GM23338 (cell line): Measurements from ENCODE around the gene LMO1. TPM values are rescaled to one million over a fixed set of nuclear protein-coding genes. Genes with fewer than 3 reads are reported as not detected.

Experiments
- ATAC-seq: fragments of 200-7000 bp; cut with Tn5 transposase; 3 replicates; pipeline ENCODE4 v1.9.1; 2020
- DNase-seq: peaks from one replicate; pipeline ENCODE4 v3.0.0-alpha.2; 2015; ENCODE audit warnings: low spot score
- H2AFZ ChIP-seq: fragments of 200-600 bp; sonication (generic); 2 replicates; pipeline ENCODE4 v1.8.0; 2016; ENCODE audit warnings: antibody characterized with exemption, mild to moderate bottlenecking, moderate library complexity
- H3F3A ChIP-seq: fragments of 200-600 bp; sonication (generic); replicated peaks from 2 replicates; pipeline ENCODE4 v1.8.0; 2017; ENCODE audit warnings: antibody characterized with exemption, mixed run types, low read depth
- H3K27ac ChIP-seq: fragments of 200-600 bp; sonication (generic); 2 replicates; pipeline ENCODE4 v1.6.1; 2016; ENCODE audit warnings: low read depth
- H3K27me3 ChIP-seq: fragments of 200-600 bp; sonication (generic); 2 replicates; pipeline ENCODE4 v1.8.0; 2016; ENCODE audit warnings: mild to moderate bottlenecking, mixed run types, moderate library complexity; ENCODE audit not compliant: insufficient read depth
- H3K36me3 ChIP-seq: fragments of 200-600 bp; sonication (generic); 2 replicates; pipeline ENCODE4 v1.8.0; 2016; ENCODE audit warnings: mild to moderate bottlenecking; ENCODE audit not compliant: insufficient read depth
- H3K4me1 ChIP-seq: fragments of 200-600 bp; sonication (generic); 2 replicates; pipeline ENCODE4 v1.8.0; 2016; ENCODE audit warnings: mild to moderate bottlenecking, moderate library complexity; ENCODE audit not compliant: insufficient read depth
- H3K4me2 ChIP-seq: fragments of 200-600 bp; sonication (generic); 2 replicates; pipeline ENCODE4 v1.7.1; 2017; ENCODE audit warnings: mixed run types
- H3K4me3 ChIP-seq: fragments of 200-600 bp; sonication (generic); 2 replicates; pipeline ENCODE4 v1.6.1; 2016; ENCODE audit warnings: mixed run types
- H3K79me2 ChIP-seq: fragments of 200-600 bp; sonication (generic); replicated peaks from 2 replicates; pipeline ENCODE4 v1.8.0; 2017; ENCODE audit warnings: mild to moderate bottlenecking; ENCODE audit not compliant: insufficient read depth
- H3K9me2 ChIP-seq: fragments of 200-600 bp; sonication (generic); 2 replicates; pipeline ENCODE4 v1.8.0; 2017; ENCODE audit not compliant: insufficient read depth
- H4K20me1 ChIP-seq: fragments of 200-600 bp; sonication (generic); replicated peaks from 2 replicates; pipeline ENCODE4 v1.8.0; 2017; ENCODE audit warnings: mild to moderate bottlenecking; ENCODE audit not compliant: insufficient read depth
- H3K27ac Mint-ChIP-seq: 2 replicates; pipeline ENCODE4 v1.8.0; 2020; ENCODE audit warnings: inconsistent platforms, mild to moderate bottlenecking, moderate library complexity, mixed read lengths
- H3K27me3 Mint-ChIP-seq: 3 replicates; pipeline ENCODE4 v1.8.0; 2022; ENCODE audit warnings: low read depth, mild to moderate bottlenecking, moderate library complexity, mixed read lengths, inconsistent platforms; ENCODE audit not compliant: insufficient read depth, poor library complexity
- H3K36me3 Mint-ChIP-seq: 3 replicates; pipeline ENCODE4 v1.8.0; 2021; ENCODE audit warnings: low read depth, mild to moderate bottlenecking, inconsistent platforms, moderate library complexity, mixed read lengths
- H3K4me1 Mint-ChIP-seq: 3 replicates; pipeline ENCODE4 v1.8.0; 2020; ENCODE audit warnings: mild to moderate bottlenecking, inconsistent platforms, mixed read lengths
- H3K4me3 Mint-ChIP-seq: 3 replicates; pipeline ENCODE4 v1.8.0; 2021; ENCODE audit warnings: moderate library complexity, mild to moderate bottlenecking, inconsistent platforms, mixed read lengths
- H3K9me3 Mint-ChIP-seq: 3 replicates; pipeline ENCODE4 v1.8.0; 2020; ENCODE audit warnings: moderate library complexity, mild to moderate bottlenecking, inconsistent platforms, mixed read lengths
- EZH2phosphoT487 ChIP-seq: fragments of 200-600 bp; sonication (generic); IDR thresholded peaks from one replicate; pipeline ENCODE4 v1.8.1; 2018; ENCODE audit warnings: antibody characterized with exemption; ENCODE audit not compliant: unreplicated experiment
- STAT1 ChIP-seq: IDR thresholded peaks from one replicate; pipeline ENCODE4 v1.6.1; 2016; ENCODE audit warnings: antibody characterized with exemption; ENCODE audit not compliant: unreplicated experiment
- ZNF114 ChIP-seq: fragments of 250-450 bp; sonication (Bioruptor Pico); IDR thresholded peaks from 2 replicates; pipeline ENCODE4 v1.5.0; 2020; ENCODE audit warnings: mild to moderate bottlenecking, moderate library complexity
- ZNF331 ChIP-seq: fragments of 250-450 bp; sonication (Bioruptor Pico); IDR thresholded peaks from 2 replicates; pipeline ENCODE4 v1.5.0; 2020; ENCODE audit warnings: low read depth, mild to moderate bottlenecking, moderate library complexity
- polyA plus RNA-seq: library from polyadenylated mRNA; unstranded; fragments of >200 nt; fragmentation: Nextera tagmentation; extraction: Ambion mirVana; gene quantifications from 2 replicates; pipeline ENCODE4 v1.2.1, GENCODE V29; 2016
- total RNA-seq: library from RNA; depleted of rRNA; stranded (reverse); fragments of >200 nt; shearing (Covaris generic); gene quantifications from 2 replicates; pipeline ENCODE4 v1.2.3, GENCODE V29; 2014
- TF ChIP-seq, protein P1 (sequence below): fragments of 250-450 bp; sonication (Bioruptor Pico); IDR thresholded peaks from 2 replicates; pipeline ENCODE4 v1.5.0; 2020; ENCODE audit warnings: mild to moderate bottlenecking, moderate library complexity
- TF ChIP-seq, protein P2 (sequence below), 2 experiments: fragments of 200-600 bp in 1 of 2; sonication (generic) in 1 of 2; conservative IDR thresholded peaks; 2 replicates each; pipeline versions ENCODE4 v1.5.1 to v1.6.1; 2016 to 2017; ENCODE audit warnings: antibody characterized with exemption in 2 of 2, low read depth in 2 of 2, mild to moderate bottlenecking in 2 of 2, moderate library complexity in 1 of 2

The LMO1 gene
- total and polyA plus RNA-seq, 2 experiments from 2014 or later = 0.40 TPM; not detected in 1

DNA sequence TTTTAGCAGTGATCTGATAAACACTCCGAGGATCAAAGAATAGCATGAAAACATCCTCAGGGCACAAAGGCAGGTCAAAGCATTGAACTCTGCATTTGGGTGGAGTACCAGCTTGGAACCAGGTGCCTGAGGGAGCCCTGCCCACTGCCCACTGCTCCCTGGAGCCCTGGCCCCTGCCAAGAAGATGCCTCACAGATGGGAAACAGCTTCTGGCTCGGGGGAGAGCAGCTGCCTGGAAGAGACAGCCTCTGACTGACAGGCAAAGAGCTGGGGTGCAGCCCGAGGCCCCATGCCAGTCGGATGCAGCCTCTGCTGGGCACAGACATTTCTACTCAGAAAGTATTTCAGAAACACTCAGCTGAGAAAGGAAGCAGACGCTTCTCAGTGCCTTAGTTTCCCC, 13.2 kb downstream of the LMO1 start (continued):
- TF ChIP-seq, protein P1, sequence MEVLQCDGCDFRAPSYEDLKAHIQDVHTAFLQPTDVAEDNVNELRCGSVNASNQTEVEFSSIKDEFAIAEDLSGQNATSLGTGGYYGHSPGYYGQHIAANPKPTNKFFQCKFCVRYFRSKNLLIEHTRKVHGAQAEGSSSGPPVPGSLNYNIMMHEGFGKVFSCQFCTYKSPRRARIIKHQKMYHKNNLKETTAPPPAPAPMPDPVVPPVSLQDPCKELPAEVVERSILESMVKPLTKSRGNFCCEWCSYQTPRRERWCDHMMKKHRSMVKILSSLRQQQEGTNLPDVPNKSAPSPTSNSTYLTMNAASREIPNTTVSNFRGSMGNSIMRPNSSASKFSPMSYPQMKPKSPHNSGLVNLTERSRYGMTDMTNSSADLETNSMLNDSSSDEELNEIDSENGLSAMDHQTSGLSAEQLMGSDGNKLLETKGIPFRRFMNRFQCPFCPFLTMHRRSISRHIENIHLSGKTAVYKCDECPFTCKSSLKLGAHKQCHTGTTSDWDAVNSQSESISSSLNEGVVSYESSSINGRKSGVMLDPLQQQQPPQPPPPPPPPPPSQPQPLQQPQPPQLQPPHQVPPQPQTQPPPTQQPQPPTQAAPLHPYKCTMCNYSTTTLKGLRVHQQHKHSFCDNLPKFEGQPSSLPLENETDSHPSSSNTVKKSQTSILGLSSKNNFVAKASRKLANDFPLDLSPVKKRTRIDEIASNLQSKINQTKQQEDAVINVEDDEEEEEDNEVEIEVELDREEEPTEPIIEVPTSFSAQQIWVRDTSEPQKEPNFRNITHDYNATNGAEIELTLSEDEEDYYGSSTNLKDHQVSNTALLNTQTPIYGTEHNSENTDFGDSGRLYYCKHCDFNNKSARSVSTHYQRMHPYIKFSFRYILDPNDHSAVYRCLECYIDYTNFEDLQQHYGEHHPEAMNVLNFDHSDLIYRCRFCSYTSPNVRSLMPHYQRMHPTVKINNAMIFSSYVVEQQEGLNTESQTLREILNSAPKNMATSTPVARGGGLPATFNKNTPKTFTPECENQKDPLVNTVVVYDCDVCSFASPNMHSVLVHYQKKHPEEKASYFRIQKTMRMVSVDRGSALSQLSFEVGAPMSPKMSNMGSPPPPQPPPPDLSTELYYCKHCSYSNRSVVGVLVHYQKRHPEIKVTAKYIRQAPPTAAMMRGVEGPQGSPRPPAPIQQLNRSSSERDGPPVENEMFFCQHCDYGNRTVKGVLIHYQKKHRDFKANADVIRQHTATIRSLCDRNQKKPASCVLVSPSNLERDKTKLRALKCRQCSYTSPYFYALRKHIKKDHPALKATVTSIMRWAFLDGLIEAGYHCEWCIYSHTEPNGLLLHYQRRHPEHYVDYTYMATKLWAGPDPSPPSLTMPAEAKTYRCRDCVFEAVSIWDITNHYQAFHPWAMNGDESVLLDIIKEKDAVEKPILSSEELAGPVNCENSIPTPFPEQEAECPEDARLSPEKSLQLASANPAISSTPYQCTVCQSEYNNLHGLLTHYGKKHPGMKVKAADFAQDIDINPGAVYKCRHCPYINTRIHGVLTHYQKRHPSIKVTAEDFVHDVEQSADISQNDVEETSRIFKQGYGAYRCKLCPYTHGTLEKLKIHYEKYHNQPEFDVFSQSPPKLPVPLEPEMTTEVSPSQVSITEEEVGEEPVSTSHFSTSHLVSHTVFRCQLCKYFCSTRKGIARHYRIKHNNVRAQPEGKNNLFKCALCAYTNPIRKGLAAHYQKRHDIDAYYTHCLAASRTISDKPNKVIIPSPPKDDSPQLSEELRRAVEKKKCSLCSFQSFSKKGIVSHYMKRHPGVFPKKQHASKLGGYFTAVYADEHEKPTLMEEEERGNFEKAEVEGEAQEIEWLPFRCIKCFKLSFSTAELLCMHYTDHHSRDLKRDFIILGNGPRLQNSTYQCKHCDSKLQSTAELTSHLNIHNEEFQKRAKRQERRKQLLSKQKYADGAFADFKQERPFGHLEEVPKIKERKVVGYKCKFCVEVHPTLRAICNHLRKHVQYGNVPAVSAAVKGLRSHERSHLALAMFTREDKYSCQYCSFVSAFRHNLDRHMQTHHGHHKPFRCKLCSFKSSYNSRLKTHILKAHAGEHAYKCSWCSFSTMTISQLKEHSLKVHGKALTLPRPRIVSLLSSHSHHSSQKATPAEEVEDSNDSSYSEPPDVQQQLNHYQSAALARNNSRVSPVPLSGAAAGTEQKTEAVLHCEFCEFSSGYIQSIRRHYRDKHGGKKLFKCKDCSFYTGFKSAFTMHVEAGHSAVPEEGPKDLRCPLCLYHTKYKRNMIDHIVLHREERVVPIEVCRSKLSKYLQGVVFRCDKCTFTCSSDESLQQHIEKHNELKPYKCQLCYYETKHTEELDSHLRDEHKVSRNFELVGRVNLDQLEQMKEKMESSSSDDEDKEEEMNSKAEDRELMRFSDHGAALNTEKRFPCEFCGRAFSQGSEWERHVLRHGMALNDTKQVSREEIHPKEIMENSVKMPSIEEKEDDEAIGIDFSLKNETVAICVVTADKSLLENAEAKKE = no peak
- TF ChIP-seq ZNF114 (CRISPR knock-in tag) = no peak
- TF ChIP-seq ZNF331 (CRISPR knock-in tag) = no peak

DNA sequence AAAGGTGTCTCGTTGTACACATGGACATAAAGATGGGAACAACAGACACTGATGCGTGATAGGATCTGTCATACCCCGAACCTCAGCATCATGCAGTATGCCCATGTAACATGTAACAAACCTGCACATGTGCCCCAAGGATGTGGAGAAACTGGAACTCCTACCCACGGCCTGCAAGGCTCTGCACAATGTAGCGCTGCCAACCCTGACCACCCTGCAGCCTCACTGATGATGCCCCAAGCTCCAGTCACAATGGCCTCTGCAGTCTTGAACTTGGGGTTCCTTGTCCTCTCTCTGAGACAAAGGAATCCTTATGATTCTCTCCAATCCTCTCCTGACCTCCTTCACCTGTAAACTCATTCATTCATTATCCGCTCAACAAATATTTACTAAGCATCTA, 14.2 kb downstream of the LMO1 start:
- no peak overlapping the region for H3K27ac ChIP-seq
- no peak for TF ChIP-seq EZH2phosphoT487
- TF ChIP-seq ZNF114 (CRISPR knock-in tag) = no peak
- TF ChIP-seq STAT1 = no peak
- TF ChIP-seq, protein P2, sequence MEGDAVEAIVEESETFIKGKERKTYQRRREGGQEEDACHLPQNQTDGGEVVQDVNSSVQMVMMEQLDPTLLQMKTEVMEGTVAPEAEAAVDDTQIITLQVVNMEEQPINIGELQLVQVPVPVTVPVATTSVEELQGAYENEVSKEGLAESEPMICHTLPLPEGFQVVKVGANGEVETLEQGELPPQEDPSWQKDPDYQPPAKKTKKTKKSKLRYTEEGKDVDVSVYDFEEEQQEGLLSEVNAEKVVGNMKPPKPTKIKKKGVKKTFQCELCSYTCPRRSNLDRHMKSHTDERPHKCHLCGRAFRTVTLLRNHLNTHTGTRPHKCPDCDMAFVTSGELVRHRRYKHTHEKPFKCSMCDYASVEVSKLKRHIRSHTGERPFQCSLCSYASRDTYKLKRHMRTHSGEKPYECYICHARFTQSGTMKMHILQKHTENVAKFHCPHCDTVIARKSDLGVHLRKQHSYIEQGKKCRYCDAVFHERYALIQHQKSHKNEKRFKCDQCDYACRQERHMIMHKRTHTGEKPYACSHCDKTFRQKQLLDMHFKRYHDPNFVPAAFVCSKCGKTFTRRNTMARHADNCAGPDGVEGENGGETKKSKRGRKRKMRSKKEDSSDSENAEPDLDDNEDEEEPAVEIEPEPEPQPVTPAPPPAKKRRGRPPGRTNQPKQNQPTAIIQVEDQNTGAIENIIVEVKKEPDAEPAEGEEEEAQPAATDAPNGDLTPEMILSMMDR (conservative IDR thresholded peaks at IDR 0.05; ENCODE audit: low read depth in 2 of 2) = no peak
- TF ChIP-seq, protein P1 = no peak
- H3F3A ChIP-seq = no peaks in the 10 kb centered on the region
- no peak overlapping the region for H2AFZ ChIP-seq
- no peak overlapping the region for H3K27ac Mint-ChIP-seq
- no peaks in the 10 kb centered on the region for H3K36me3 ChIP-seq
- H3K36me3 Mint-ChIP-seq = no peaks in the 10 kb centered on the region
- peaks cover 5% of the 10 kb centered on the region for H3K27me3 Mint-ChIP-seq
- H3K9me3 Mint-ChIP-seq = no peaks in the 10 kb centered on the region
- no peaks in the 10 kb centered on the region for H3K4me1 ChIP-seq
- no peaks in the 10 kb centered on the region for H4K20me1 ChIP-seq
- no peaks in the 10 kb centered on the region for H3K27me3 ChIP-seq
- no peak overlapping the region for H3K4me2 ChIP-seq
- H3K4me1 Mint-ChIP-seq = peaks cover 2% of the 10 kb centered on the region; the same call in 2 of the 3 replicates
- H3K4me3 Mint-ChIP-seq = no peak overlapping the region
- H3K4me3 ChIP-seq = no peak overlapping the region
- H3K9me2 ChIP-seq = no peaks in the 10 kb centered on the region
- ATAC-seq = no peak
- DNase-seq = no peak
- H3K79me2 ChIP-seq = no peaks in the 10 kb centered on the region
